Motor neuron (in vitro differentiated cells): ENCODE results near the gene FBRS. TPM values are rescaled to one million over a fixed set of nuclear protein-coding genes. Genes with fewer than 3 reads are reported as not detected.
"Not testable (repeated sequence)": the region's sequence is repeated elsewhere in the genome, so short reads cannot be mapped to it uniquely, and the experiment has no call there.

Source experiments
- ATAC-seq, 8 experiments: fragments of 200-7000 bp; cut with Tn5 transposase; replicated peaks in 6 of 8; 2 replicates each; pipeline ENCODE4 v1.8.0; 2021; ENCODE audit warnings: mild to moderate bottlenecking in 8 of 8, moderate library complexity in 8 of 8
- H3K27ac ChIP-seq, 2 donors: fragments of 250-450 bp; sonication (Bioruptor Pico); 2 replicates each; pipeline ENCODE4 v1.9.0; 2021; ENCODE audit warnings: antibody characterized with exemption in 2 of 2, mild to moderate bottlenecking in 2 of 2, moderate library complexity in 1 of 2
- H3K4me1 ChIP-seq, 2 donors: fragments of 250-450 bp; sonication (Bioruptor Pico); replicated peaks in 1 of 2; 2 replicates each; pipeline ENCODE4 v1.6.1; 2021; ENCODE audit warnings: antibody characterized with exemption in 2 of 2, mild to moderate bottlenecking in 2 of 2, moderate library complexity in 1 of 2
- H3K4me3 ChIP-seq, 5 donors: fragments of 250-450 bp; sonication (Bioruptor Pico); 2 replicates each; pipeline ENCODE4 v1.9.0; 2021; ENCODE audit warnings: antibody characterized with exemption in 5 of 5, mild to moderate bottlenecking in 5 of 5, moderate library complexity in 4 of 5
- WGBS, 10 experiments: fragments of 450-650 bp; shearing (Covaris generic); methylation state at CpG; one replicate each; pipeline ENCODE4 v1.0.0; 2022; 5-methylcytosine and 5-hydroxymethylcytosine counted together
- in situ Hi-C, 9 experiments: fragments of 400-800 bp; cut with MboI; loops; one replicate each; pipeline ENCODE4 v1.15.0; 2021; ENCODE audit warnings: low sequenced_read_pairs in 9 of 9, low pct_unique_long_range_greater_than_20kb in 2 of 9; ENCODE audit not compliant: unreplicated experiment in 9 of 9
- total RNA-seq, 8 experiments: library from RNA; unstranded; fragments of 300-600 nt; gene quantifications; 2 replicates each; pipeline versions ENCODE4 v1.2.3 to v1.2.4, GENCODE V29; 2022

Gene FBRS
- total RNA-seq, 8 experiments from 2014 or later = 17.4 to 53.3 (median 29.4) TPM

- no peak overlapping the region for H3K4me3 ChIP-seq
- in situ Hi-C loops = loop anchor here in 5 of 9 experiments (25.0 kb wide), 2 partner anchors 189 to 539 kb away; partner anchors contain the start of genes DCTPP1 (in 5 of the 5), SEPHS2 (in 5 of the 5), PPP4C (in 1 of the 5) and TBX6 (in 1 of the 5)
- ATAC-seq = no peak
- no peak overlapping the region for H3K27ac ChIP-seq
- H3K4me1 ChIP-seq = peaks cover 0 to 11% of the 10 kb centered on the region in 2 donors
- WGBS, 10 experiments = 80 to 100% (median 91%) methylated on average over 1 to 7 of the region's 9 CpGs; no CpG with 5 or more reads in 3 of the 10 experiments
Observed at GRCh38 chr16:30626236-30626635, 32.0 kb upstream of the FBRS start.

DNA sequence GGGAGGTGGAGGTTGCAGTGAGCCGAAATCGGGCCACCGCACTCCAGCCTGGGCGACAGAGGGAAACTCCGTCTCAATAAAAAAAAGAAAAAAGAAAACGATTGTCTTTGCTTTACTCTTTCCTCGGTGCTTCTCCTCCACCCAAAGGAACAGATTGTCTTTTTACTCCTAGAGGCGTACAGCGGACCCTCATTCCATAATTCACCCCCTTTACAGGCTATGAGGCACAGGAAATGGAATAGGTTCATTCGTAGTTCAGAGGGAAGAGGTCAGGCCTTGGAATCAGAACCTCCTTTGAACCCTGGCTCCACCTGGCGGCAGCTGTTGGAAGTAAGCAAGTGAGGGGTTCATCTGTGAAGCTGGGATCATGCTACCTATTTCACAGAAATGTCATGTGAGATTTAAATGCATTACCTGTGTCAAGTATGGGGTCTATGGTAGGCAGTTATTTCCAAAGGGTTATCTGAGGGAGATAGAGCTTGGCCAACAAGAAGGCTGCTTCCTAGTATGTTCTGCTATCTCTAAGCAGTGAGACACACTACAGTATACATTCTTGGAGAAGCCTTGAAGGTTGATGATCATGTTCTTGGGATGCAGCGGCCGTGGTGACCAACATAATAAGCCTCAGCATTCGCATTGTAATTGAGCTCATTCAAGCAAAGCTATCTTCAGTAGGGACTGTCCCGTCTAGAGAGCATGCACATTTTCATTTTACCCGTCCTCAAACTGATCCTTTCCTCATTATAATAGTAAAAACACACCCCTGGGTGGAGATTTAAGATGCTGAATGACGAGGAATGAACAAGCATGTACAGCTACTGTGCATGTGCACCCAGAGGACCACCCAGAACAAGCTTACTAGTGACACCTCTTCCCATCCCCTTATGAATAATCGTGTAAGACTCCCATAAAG is 29.3 kb upstream of the FBRS start:
- ATAC-seq = peak; percentile 77 to 94 (median 90)
- Histone ChIP-seq H3K4me3 (peak overlapping the region in 1 of 5 donors; percentile 2), H3K27ac (peak overlapping the region in 1 of 2 donors; percentile 55), H3K4me1 (peaks cover 3 to 7% of the 10 kb centered on the region in 2 donors)
- in situ Hi-C loops = loop anchor here in 5 of 9 experiments (25.0 kb wide), 2 partner anchors 192 to 542 kb away; partner anchors contain the start of genes DCTPP1 (in 5 of the 5), SEPHS2 (in 5 of the 5), PPP4C (in 1 of the 5) and TBX6 (in 1 of the 5)
- 0 to 62% (median 22%) methylated on average over 4 to 9 of the region's 18 CpGs; no CpG with 5 or more reads in 4 of the 10 experiments for WGBS, 10 experiments

- not testable (repeated sequence) for H3K4me3 ChIP-seq, H3K27ac ChIP-seq, ATAC-seq
- H3K4me1 ChIP-seq = peaks cover 9 to 14% of the 10 kb centered on the region in 2 donors
- in situ Hi-C loops = loop anchor here in 5 of 9 experiments (25.0 kb wide), 2 partner anchors 195 to 545 kb away; partner anchors contain the start of genes DCTPP1 (in 5 of the 5), SEPHS2 (in 5 of the 5), PPP4C (in 1 of the 5) and TBX6 (in 1 of the 5)
- WGBS, 10 experiments = 96 to 100% (median 99%) methylated on average over 1 to 7 of the region's 7 CpGs
Observed at GRCh38 chr16:30632454-30632853, 25.8 kb upstream of the FBRS start.

GRCh38 chr16:30633526-30633925 is 24.7 kb upstream of the FBRS start:
- in situ Hi-C loops = loop anchor here in 5 of 9 experiments (25.0 kb wide), 2 partner anchors 196 to 546 kb away; partner anchors contain the start of genes DCTPP1 (in 5 of the 5), SEPHS2 (in 5 of the 5), PPP4C (in 1 of the 5) and TBX6 (in 1 of the 5)
- ATAC-seq = no peak
- WGBS, 10 experiments = 80 to 100% (median 91%) methylated on average over 1 to 11 of the region's 17 CpGs; no CpG with 5 or more reads in 2 of the 10 experiments
- Histone ChIP-seq H3K4me1 (peaks cover 9 to 12% of the 10 kb centered on the region in 2 donors), H3K27ac (peak overlapping the region; percentile 77 to 83), H3K4me3 (peak overlapping the region; percentile 55 to 84 (median 78))

GRCh38 chr16:30636599-30636998 is 21.6 kb upstream of the FBRS start:
- in situ Hi-C loops = loop anchor here in 5 of 9 experiments (25.0 kb wide), 2 partner anchors 199 to 549 kb away; partner anchors contain the start of genes DCTPP1 (in 5 of the 5), SEPHS2 (in 5 of the 5), PPP4C (in 1 of the 5) and TBX6 (in 1 of the 5)
- no peak overlapping the region for H3K4me3 ChIP-seq
- H3K27ac ChIP-seq = no peak overlapping the region
- H3K4me1 ChIP-seq = peaks cover 9 to 10% of the 10 kb centered on the region in 2 donors
- ATAC-seq = no peak
- WGBS, 10 experiments = 90 to 100% (median 99%) methylated on average over 1 to 7 of the region's 7 CpGs; no CpG with 5 or more reads in 4 of the 10 experiments

DNA sequence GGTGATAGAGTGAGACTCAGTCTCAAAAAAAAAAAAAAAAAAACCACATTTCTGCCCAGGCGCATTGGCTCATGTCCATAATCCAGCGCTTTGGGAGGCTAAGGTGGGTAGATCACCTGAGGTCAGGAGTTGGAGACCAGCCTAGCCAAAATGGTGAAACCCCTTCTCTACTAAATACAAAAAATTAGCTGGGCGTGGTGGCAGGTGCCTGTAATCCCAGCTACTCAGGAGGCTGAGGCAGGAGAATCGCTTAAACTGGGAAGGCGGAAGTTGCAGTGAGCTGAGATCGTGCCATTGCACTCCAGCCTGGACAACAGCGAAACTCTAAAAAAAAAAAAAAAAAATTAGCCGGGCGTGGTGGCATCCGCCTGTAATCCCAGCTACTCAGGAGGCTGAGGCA is 21.1 kb upstream of the FBRS start:
- not testable (repeated sequence) for H3K27ac ChIP-seq, ATAC-seq, H3K4me3 ChIP-seq
- WGBS, 10 experiments = 70 to 100% (median 80%) methylated on average over 2 to 10 of the region's 10 CpGs
- peaks cover 9 to 10% of the 10 kb centered on the region in 2 donors for H3K4me1 ChIP-seq
- in situ Hi-C loops = loop anchor here in 5 of 9 experiments (25.0 kb wide), 2 partner anchors 200 to 550 kb away; partner anchors contain the start of genes DCTPP1 (in 5 of the 5), SEPHS2 (in 5 of the 5), PPP4C (in 1 of the 5) and TBX6 (in 1 of the 5)

GRCh38 chr16:30637944-30638343 is 20.3 kb upstream of the FBRS start:
- WGBS, 10 experiments = 0 to 22% (median 0%) methylated on average over 1 of the region's 1 CpG; no CpG with 5 or more reads in 7 of the 10 experiments
- Histone ChIP-seq H3K4me1 (peaks cover 9 to 10% of the 10 kb centered on the region in 2 donors), H3K27ac (no peak overlapping the region), H3K4me3 (no peak overlapping the region)
- in situ Hi-C loops = loop anchor here in 5 of 9 experiments (25.0 kb wide), 2 partner anchors 201 to 551 kb away; partner anchors contain the start of genes DCTPP1 (in 5 of the 5), SEPHS2 (in 5 of the 5), PPP4C (in 1 of the 5) and TBX6 (in 1 of the 5)
- ATAC-seq = peak in 3 of 8 experiments; percentile 3 to 7 (median 3)

GRCh38 chr16:30641378-30641982 is 16.8 kb upstream of the FBRS start:
- H3K4me3 ChIP-seq = no peak overlapping the region
- ATAC-seq = peak in 2 of 8 experiments; percentile 33 to 67
- H3K27ac ChIP-seq = no peak overlapping the region
- in situ Hi-C loops = loop anchor here in 5 of 9 experiments (25.0 kb wide), 2 partner anchors 204 to 554 kb away; partner anchors contain the start of genes DCTPP1 (in 5 of the 5), SEPHS2 (in 5 of the 5), PPP4C (in 1 of the 5) and TBX6 (in 1 of the 5)
- H3K4me1 ChIP-seq = no peaks in the 10 kb centered on the region
- 20 to 100% (median 61%) methylated on average over 1 to 3 of the region's 3 CpGs; no CpG with 5 or more reads in 1 of the 10 experiments for WGBS, 10 experiments

- in situ Hi-C loops = loop anchor here in 5 of 9 experiments (25.0 kb wide), 2 partner anchors 207 to 557 kb away; partner anchors contain the start of genes DCTPP1 (in 5 of the 5), SEPHS2 (in 5 of the 5), PPP4C (in 1 of the 5) and TBX6 (in 1 of the 5)
- Histone ChIP-seq H3K27ac (no peak overlapping the region), H3K4me1 (no peaks in the 10 kb centered on the region), H3K4me3 (no peak overlapping the region)
- no peak for ATAC-seq
- WGBS, 10 experiments = 0 to 73% (median 54%) methylated on average over 1 to 4 of the region's 4 CpGs; no CpG with 5 or more reads in 1 of the 10 experiments
Observed at GRCh38 chr16:30644334-30644830, 13.8 kb upstream of the FBRS start.

DNA sequence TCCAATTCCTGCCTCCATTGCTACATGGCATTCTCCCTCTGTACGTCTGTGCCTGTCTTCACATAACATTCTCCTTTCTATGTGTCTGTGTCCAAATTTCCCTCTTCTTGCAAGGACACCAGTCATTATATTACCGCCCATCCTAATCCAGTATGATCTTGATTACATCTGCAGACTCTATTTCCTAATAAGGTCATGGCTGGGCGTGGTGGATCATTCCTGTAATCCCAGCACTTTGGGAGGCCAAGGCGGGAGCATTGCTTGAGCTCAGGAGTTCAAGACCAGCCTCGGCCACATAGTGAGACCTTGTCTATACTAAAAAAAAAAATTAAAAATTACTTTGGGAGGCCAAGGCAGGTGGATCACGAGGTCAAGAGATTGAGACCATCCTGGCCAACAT is 12.5 kb upstream of the FBRS start:
- H3K4me1 ChIP-seq = peaks cover 4 to 5% of the 10 kb centered on the region in 2 donors
- H3K27ac ChIP-seq = no peak overlapping the region
- in situ Hi-C loops = loop anchor here in 5 of 9 experiments (25.0 kb wide), 2 partner anchors 208 to 558 kb away; partner anchors contain the start of genes DCTPP1 (in 5 of the 5), SEPHS2 (in 5 of the 5), PPP4C (in 1 of the 5) and TBX6 (in 1 of the 5)
- no peak for ATAC-seq
- 17 to 80% (median 47%) methylated on average over 1 to 6 of the region's 6 CpGs; no CpG with 5 or more reads in 1 of the 10 experiments for WGBS, 10 experiments
- H3K4me3 ChIP-seq = no peak overlapping the region

DNA sequence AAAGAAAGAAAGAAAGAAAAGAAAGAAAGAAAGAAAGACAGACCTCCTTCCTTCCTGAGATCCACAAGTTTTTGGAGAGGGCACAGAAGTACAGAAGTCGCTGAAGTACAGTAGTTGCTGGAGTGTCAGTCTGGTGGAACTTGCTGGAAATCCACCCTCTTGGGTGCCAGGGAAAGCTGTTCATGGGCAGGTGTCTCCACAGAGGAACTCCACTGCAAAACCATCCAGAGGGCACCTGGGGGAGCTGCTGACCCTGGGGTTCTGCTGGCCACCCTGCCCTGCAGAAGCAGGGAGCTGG is 11.0 kb upstream of the FBRS start:
- no peak overlapping the region for H3K27ac ChIP-seq
- H3K4me3 ChIP-seq = no peak overlapping the region
- in situ Hi-C loops = loop anchor here in 5 of 9 experiments (25.0 kb wide), 2 partner anchors 210 to 560 kb away; partner anchors contain the start of genes DCTPP1 (in 5 of the 5), SEPHS2 (in 5 of the 5), PPP4C (in 1 of the 5) and TBX6 (in 1 of the 5)
- 0 to 90% (median 58%) methylated on average over 1 of the region's 1 CpG; no CpG with 5 or more reads in 4 of the 10 experiments for whole genome bisulfite sequencing, 10 experiments
- peaks cover 7 to 8% of the 10 kb centered on the region in 2 donors for H3K4me1 ChIP-seq
- no peak for ATAC-seq
